Gastroesophageal sphincter (tissue), 3 donors: ENCODE measurements around the gene ADGRD1.

Experiments used
- POLR2A ChIP-seq, 2 donors: fragments of 450-650 bp; IDR thresholded peaks; one replicate each; pipeline ENCODE4 v1.6.1; 2017; ENCODE audit warnings: antibody characterized with exemption in 2 of 2, mild to moderate bottlenecking in 2 of 2, moderate library complexity in 1 of 2
- POLR2AphosphoS5 ChIP-seq: sonication (generic); formaldehyde crosslinking; IDR thresholded peaks from one replicate; pipeline ENCODE4 v1.6.1; 2017; ENCODE audit warnings: antibody characterized with exemption
- TF ChIP-seq, protein P1 (sequence below), 4 experiments: fragments of 200-600 bp in 2 of 4; fragments of 450-650 bp in 2 of 4; sonication (generic) in 1 of 4; IDR thresholded peaks; one replicate each; pipeline ENCODE4 v1.5.1; 2017 to 2019; ENCODE audit warnings: antibody characterized with exemption in 4 of 4, mild to moderate bottlenecking in 2 of 4, moderate library complexity in 2 of 4

DNA sequence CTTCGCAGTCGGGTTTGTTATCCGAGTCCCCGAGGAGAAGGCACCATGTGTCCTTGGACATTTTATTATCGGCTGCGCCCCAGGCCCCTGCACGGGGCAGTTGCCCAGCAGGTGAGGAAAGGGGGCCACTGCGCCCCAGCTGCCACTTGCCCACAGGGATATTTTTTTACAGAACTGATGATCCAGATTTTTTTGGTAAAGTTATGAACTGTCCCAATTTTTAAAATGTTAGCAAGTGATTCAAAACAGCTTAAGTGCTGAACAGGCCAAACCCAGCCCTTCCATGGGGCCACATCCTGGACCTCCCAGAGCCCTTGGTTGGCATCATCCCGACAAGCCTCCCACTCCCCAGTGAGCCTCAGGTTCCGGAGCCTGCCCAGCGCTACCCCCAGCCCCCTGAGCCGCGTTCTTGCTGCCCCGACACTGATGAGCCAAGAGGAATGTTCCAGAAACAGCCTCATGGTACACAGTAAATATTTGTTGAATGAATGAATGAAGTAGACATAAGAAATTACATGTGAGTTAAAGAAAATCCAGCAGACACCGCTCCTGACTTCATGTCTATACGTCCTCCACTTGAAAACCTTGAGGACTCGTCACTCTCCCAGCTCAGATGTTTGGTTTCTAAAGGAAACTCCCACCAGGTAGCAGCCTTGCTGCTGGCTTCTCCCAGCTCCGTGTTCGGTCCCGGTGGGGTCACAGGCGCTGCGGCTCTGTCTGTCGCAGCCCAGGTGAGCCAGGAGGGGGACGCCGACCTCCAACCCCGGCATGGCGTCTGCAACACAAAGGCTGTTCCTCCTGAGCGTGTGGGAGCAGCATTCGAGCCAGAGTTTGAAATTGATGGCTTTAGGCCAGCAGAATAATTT, 88.5 kb downstream of the ADGRD1 start:
- TF ChIP-seq, protein P1, sequence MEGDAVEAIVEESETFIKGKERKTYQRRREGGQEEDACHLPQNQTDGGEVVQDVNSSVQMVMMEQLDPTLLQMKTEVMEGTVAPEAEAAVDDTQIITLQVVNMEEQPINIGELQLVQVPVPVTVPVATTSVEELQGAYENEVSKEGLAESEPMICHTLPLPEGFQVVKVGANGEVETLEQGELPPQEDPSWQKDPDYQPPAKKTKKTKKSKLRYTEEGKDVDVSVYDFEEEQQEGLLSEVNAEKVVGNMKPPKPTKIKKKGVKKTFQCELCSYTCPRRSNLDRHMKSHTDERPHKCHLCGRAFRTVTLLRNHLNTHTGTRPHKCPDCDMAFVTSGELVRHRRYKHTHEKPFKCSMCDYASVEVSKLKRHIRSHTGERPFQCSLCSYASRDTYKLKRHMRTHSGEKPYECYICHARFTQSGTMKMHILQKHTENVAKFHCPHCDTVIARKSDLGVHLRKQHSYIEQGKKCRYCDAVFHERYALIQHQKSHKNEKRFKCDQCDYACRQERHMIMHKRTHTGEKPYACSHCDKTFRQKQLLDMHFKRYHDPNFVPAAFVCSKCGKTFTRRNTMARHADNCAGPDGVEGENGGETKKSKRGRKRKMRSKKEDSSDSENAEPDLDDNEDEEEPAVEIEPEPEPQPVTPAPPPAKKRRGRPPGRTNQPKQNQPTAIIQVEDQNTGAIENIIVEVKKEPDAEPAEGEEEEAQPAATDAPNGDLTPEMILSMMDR (IDR thresholded peaks at IDR 0.05) = no peak
- TF ChIP-seq POLR2AphosphoS5 (no peak), POLR2A (IDR thresholded peaks at IDR 0.05) (no peak)
